Esophagus muscularis mucosa (tissue), 4 donors: ENCODE measurements around the gene CLIC3.

ENCODE experiments used
- CTCF ChIP-seq, 3 experiments: fragments of 200-600 bp in 2 of 3; fragments of 450-650 bp in 1 of 3; sonication (generic) in 2 of 3; IDR thresholded peaks; one replicate each; pipeline ENCODE4 v1.5.1; 2017 to 2019; ENCODE audit warnings: antibody characterized with exemption in 3 of 3, mild to moderate bottlenecking in 2 of 3, moderate library complexity in 1 of 3
- EP300 ChIP-seq: sonication (generic); formaldehyde crosslinking; IDR thresholded peaks from one replicate; pipeline ENCODE4 v1.6.1; 2017; ENCODE audit warnings: antibody characterized with exemption
- POLR2A ChIP-seq: fragments of 450-650 bp; IDR thresholded peaks from one replicate; pipeline ENCODE4 v1.6.1; 2017; ENCODE audit warnings: antibody characterized with exemption, moderate library complexity, mild to moderate bottlenecking, low read depth
- POLR2AphosphoS5 ChIP-seq, 2 donors: sonication (generic); formaldehyde crosslinking; IDR thresholded peaks; one replicate each; pipeline ENCODE4 v1.6.1; 2017; ENCODE audit warnings: antibody characterized with exemption in 2 of 2

- TF ChIP-seq POLR2A (no peak), CTCF (IDR thresholded peaks at IDR 0.05) (no peak), EP300 (no peak), POLR2AphosphoS5 (IDR thresholded peaks at IDR 0.05) (no peak)
These were observed 34.5 kb upstream of the CLIC3 start for GRCh38 chr9:137030538-137031527.
